ENCODE results near the gene GUCA1A.
"Not testable (repeated sequence)": the region's sequence is repeated elsewhere in the genome, so short reads cannot be mapped to it uniquely, and the experiment has no call there.

GUCA1A gene

GRCh38 chr6:42168650-42169049, 4.5 kb upstream of the GUCA1A start:
- no peak for DNase-seq (ENCODE audit: low read depth, low spot score)
- no peak overlapping the region for H3K4me3 ChIP-seq (ENCODE audit: low read length)

- DNase-seq (ENCODE audit: low read depth, low spot score); H3K4me3 ChIP-seq (ENCODE audit: low read length): not testable (repeated sequence)
Measured at GRCh38 chr6:42169780-42170179, 3.4 kb upstream of the GUCA1A start.

- H3K4me3 ChIP-seq (ENCODE audit: low read length) = no peak overlapping the region
Measured at GRCh38 chr6:42171813-42172581, 1.2 kb upstream of the GUCA1A start.

GRCh38 chr6:42175860-42176259, 2.7 kb downstream of the GUCA1A start:
- no peak for DNase-seq (ENCODE audit: low read depth, low spot score)
- no peak overlapping the region for H3K4me3 ChIP-seq (ENCODE audit: low read length)

More at GRCh38 chr6:42171813-42172581, 1.2 kb upstream of the GUCA1A start:
- DNase-seq (ENCODE audit: low read depth, low spot score) = no peak

- no peak overlapping the region for H3K4me3 ChIP-seq (ENCODE audit: low read length)
- DNase-seq (ENCODE audit: low read depth, low spot score) = no peak
Measured at GRCh38 chr6:42176981-42177380, 3.8 kb downstream of the GUCA1A start.

- no peak for DNase-seq (ENCODE audit: low read depth, low spot score)
- no peak overlapping the region for H3K4me3 ChIP-seq (ENCODE audit: low read length)
Measured at GRCh38 chr6:42177514-42178364, 4.6 kb downstream of the GUCA1A start.

- DNase-seq (ENCODE audit: low read depth, low spot score) = no peak
- no peak overlapping the region for H3K4me3 ChIP-seq (ENCODE audit: low read length)
Measured at GRCh38 chr6:42179261-42179944, 6.2 kb downstream of the GUCA1A start.

- DNase-seq (ENCODE audit: low read depth, low spot score) = no peak
Measured at GRCh38 chr6:42179945-42180313, 6.8 kb downstream of the GUCA1A start.

DNA sequence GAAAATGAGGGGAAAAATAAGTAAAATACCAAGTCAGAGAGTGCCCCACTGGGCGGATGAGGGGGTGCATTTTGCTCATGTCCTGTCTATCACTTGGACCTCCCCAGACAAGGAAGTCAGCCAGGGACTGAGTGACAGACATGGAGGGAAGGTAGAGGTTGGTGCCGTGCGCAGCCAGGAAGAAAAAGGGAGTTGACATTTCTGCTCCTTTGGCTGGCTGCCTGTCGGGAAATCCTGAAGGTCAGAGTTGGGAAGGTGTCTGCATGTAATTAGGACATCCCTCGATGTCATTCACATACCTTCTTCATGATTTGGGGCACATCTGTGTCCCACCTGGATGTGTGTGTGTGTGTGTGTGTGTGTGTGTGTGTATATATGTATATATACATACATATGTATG, 8.9 kb downstream of the GUCA1A start:
- H3K4me3 ChIP-seq (ENCODE audit: low read length) = no peak overlapping the region
- no peak for DNase-seq (ENCODE audit: low read depth, low spot score)

More at GRCh38 chr6:42179945-42180313, 6.8 kb downstream of the GUCA1A start:
- no peak overlapping the region for H3K4me3 ChIP-seq (ENCODE audit: low read length)

- H3K4me3 ChIP-seq (ENCODE audit: low read length) = no peak overlapping the region
- no peak for DNase-seq (ENCODE audit: low read depth, low spot score)
Measured at GRCh38 chr6:42184475-42184874, 11.3 kb downstream of the GUCA1A start.

DNA sequence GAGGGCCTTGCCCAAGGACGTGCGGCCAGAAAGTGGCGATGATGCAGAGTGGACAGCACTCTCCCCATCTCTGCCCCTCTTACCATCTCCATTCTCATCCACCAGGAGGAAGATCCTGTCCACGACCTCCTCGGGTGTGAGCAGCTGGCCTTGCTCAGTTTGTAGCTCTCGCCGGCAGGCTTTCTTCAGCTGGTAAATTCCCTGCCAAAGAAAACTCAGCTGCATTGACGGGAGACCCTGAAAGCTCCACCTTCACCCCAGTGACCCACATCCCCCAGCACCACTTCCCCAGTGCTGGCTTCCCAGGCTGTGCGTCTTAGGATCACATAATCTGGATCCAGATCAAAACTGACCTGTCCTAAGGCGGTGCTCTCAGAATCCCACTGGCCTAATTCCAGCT, 12.4 kb downstream of the GUCA1A start:
- DNase-seq (ENCODE audit: low read depth, low spot score) = no peak
- no peak overlapping the region for H3K4me3 ChIP-seq (ENCODE audit: low read length)

DNA sequence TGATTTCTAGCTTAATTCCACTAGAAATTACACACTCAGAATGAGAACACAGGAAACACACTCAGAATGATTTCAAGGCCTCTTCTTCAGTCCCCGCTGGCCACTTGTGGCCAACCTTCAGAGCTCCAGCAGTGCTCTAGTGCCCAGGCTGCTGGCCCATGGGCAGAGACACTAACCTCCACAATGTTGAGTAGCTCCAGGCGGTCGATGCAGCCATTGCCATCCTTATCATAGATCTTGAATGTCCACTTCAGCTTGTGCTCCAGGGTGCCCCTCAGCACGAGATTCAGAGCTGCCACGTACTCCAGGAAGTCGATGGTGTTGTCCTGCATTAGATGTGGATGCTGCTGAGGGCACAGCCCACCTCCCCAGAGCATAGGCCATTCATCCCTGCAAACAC, 15.2 kb downstream of the GUCA1A start:
- no peak overlapping the region for H3K4me3 ChIP-seq (ENCODE audit: low read length)
- no peak for DNase-seq (ENCODE audit: low read depth, low spot score)

DNA sequence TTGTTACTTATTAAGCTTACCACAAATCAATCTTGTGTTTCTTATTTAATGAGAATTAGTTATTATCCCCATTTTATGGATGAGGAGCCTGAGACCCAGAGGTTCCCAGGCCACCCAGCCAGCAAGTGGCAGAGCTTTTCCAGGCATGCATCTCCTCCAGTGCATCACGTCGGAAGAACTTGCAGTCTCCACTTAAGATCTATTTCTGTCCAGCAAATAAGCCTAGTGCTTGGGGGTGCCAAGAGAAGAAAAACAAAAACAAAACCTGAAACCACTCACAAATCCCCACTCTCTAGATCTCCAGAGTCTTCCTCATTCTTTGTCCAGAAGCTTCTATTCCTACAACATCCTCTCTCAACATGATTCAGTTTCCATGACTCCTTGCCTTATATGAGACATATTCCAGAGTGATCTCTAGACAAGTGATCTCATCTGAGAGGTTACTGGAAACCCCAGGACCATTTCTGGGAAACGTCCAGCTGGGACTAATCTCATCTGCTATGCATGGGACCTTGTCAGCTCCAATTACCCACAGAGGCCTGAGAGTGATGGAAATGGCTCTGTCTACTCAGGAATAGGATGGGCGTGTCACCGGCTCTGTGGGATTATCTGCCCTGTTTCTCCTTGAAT, 17.5 kb downstream of the GUCA1A start:
- no peak for DNase-seq (ENCODE audit: low read depth, low spot score)
- no peak overlapping the region for H3K4me3 ChIP-seq (ENCODE audit: low read length)

DNA sequence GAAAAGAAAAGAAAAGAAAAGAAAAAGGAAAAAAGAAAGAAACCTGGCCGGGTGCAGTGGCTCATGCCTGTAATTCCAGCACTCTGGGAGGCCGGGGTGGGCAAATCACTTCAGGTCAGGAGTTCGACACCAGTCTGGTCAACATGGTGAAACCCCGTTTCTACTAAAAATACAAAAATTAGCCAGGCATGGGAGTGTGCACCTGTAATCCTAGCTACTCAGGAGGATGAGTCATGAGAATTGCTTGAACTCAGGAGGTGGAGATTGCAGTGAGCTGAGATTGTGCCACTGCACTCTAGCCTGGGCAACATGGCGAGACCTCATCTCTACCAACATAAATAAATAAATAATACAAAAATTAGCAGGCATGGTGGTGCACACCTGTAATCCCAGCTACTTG, 19.2 kb downstream of the GUCA1A start:
- H3K4me3 ChIP-seq (ENCODE audit: low read length); DNase-seq (ENCODE audit: low read depth, low spot score): not testable (repeated sequence)

GRCh38 chr6:42193491-42193894, 20.3 kb downstream of the GUCA1A start:
- DNase-seq (ENCODE audit: low read depth, low spot score) = no peak
- no peak overlapping the region for H3K4me3 ChIP-seq (ENCODE audit: low read length)

DNA sequence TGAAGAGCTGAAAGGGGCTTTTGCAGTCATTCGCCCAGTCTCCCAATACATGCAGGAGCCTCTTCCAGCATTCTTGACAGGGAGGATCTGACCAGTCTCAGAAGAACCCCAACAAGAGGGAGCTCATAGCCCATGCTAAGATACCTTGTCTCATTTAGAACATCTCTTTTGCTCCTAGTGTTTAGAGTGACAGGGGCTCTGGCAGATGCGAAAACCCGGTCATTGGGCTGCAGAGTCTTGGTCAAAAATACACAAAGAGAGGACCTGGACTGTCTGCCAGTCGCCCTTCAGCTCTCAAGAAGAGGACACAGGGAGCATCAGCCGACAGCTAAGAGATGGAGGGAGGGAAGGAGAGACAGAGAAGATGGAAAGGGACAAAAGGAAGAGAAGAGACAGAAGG, 20.9 kb downstream of the GUCA1A start:
- DNase-seq (ENCODE audit: low read depth, low spot score) = no peak
- no peak overlapping the region for H3K4me3 ChIP-seq (ENCODE audit: low read length)

- no peak overlapping the region for H3K4me3 ChIP-seq (ENCODE audit: low read length)
- DNase-seq (ENCODE audit: low read depth, low spot score) = no peak
Measured at GRCh38 chr6:42195415-42195814, 22.3 kb downstream of the GUCA1A start.

DNA sequence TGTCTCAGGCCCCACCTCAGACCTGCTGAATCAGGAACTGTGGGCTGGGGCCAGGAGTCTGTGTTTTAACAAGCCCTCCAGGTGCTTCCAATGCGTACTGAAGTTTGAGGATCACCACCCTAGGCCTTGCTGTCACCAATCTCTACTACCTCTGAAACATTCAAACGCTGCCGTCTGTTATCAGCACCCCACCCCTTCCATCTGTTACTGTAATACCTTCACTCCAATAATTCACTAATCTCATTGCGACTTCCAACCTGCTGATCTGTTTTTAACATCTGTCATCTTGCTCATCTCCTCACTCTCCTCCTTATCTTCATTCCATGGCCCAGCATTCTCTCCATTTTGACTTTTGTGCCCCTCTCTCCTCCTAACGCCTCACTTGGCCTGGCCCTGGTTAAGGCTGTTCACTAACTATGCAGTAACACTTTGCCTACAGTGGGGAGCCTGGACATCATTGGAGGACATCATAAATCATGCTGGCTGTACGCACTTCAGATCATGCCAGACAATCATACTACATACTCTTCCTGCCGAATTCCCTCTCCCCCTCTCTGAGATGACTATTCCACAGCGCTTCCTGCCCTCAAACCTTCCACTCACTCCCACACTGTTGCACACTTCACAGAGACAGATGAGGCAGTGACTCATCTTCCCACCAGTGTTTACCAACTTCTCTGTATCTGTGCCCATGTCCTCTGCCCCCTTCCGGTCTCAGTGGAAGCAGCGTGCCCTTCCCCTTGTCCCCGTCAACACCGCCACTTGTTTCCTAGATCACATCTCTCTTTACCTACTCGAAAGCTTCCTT, 24.6 kb downstream of the GUCA1A start:
- no peak for DNase-seq (ENCODE audit: low read depth, low spot score)
- H3K4me3 ChIP-seq (ENCODE audit: low read length) = no peak overlapping the region

All from Jurkat, Clone E6-1 (cell line).